ENCODE data around the gene CAPN14.
"Not testable (repeated sequence)": the region's sequence is repeated elsewhere in the genome, so short reads cannot be mapped to it uniquely, and the experiment has no call there.

CAPN14 gene

DNA sequence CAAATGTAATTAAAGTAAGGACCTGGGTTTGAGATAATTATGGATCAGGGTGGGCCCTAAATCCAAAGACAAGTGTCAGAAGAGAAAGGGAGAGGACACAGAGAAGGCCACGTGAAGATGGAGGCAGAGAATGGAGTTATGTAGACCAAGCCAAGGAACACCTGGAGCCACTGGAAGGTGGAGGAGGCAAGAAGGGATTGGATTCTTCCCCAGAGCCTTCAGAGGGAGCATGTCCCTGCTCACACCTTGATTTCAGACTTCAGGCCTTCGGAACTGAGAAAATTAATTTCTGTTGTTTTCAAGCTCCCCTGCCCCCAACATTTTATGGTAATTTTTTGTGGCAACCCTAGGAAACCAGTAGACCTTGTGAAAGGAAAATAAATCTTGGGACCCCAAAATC lies 19.6 kb downstream of the CAPN14 start:
- DNase-seq: no peak

- DNase-seq: no peak
Observed at GRCh38 chr2:31197166-31197565, 20.1 kb downstream of the CAPN14 start.

DNA sequence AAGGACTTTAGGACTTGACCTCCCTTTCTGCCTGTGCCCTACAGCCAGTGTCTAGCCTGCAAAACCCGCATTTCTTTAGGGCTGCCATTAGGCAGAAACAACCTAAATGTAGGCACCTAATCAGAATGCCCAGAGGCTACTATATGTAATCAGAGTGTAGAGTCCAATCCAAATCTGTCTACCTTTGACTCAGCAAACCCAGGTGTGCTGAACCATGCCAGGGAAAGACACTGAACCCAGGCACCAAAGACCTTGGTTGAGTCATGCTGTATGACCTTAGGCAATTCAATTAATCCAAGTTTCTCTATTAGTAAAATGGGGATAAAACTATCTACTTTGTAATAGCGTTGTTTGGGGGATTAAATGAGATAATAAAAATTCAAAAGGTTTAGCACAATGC lies 20.7 kb downstream of the CAPN14 start:
- no peak for DNase-seq

DNA sequence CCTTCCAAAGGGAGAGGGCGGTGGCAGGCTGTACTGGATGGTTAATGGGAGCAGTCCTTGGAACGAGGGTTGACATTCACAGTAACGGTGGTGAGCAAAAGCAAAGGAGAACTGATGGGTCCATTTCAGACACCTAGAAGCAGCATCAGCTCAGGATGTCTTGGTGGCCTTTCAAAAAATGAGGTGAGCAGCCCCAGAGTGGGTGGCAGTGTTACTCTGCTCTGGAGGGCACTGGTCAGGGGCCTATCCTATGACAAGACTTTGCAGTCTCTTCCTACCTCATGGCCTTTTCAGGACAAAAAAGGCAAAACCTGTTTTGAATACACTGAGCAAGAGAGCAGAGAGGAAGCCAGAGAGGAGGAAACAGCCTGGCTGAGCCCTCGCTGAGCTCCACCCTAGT lies 23.5 kb downstream of the CAPN14 start:
- no peak for DNase-seq

GRCh38 chr2:31192851-31193392 lies 24.4 kb downstream of the CAPN14 start:
- DNase-seq: no peak

GRCh38 chr2:31192396-31192795 lies 24.9 kb downstream of the CAPN14 start:
- DNase-seq: no peak

DNA sequence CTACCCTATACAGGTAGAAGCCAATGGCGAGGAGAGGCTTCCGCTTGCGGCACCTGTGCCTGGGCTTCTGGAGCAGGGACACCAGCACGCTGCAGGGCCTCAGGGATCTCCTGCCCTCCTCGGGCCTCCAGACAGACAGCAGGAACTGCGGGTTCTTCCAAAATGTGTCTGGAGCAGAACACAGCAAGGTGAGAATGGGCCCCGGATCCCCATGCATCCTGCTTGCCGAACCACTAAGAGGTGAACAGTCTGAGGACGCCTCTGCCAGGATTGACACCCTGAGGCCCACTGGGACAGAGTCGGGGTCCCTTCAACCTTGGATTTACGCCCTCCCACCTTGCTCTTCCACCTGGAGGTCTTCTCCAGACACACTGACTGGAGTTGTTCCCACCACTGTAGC lies 25.4 kb downstream of the CAPN14 start:
- DNase-seq: no peak

GRCh38 chr2:31190188-31190587 lies 27.1 kb downstream of the CAPN14 start:
- no peak for DNase-seq

DNA sequence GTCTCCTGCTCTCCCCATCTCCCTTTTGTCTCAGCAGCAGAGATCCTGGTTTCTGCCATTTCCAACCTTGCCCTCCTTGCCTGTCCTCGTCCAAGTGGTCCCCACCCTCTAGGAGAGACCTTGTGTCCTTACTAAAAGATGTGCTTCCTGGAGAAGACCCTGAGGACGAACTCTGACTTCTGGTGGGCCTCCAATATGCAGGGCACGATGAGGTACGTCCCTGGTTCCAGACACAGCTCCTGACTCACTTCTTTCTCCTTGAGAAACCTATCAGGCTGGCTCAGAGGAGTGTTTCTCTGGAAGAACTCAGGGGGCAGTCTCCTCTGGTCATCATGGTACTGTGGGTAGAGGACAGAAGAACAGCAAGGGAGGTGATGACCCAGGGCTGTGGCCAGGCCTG lies 28.2 kb downstream of the CAPN14 start:
- no peak for DNase-seq

- no peak for DNase-seq
Observed at GRCh38 chr2:31188131-31188530, 29.2 kb downstream of the CAPN14 start.

DNA sequence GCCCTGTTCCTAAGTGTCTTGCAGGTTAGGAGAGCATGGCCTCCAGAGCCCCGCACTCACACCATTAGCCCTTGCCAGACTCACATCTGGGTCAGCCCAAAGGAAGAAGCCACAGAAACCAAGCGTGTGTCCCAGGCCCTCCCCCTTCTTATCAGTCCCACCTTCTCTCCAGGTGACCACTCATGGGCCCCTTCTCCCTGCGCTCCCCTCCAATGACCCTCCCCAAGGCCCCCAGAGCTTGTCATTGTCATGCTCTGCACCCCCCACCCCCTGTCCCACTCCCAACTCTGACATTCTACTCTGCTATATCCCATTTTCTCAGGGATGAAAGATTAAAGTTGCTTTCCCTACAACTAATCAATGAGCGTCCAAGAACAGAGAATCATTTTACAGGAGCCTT lies 30.1 kb downstream of the CAPN14 start:
- DNase-seq: no peak

DNA sequence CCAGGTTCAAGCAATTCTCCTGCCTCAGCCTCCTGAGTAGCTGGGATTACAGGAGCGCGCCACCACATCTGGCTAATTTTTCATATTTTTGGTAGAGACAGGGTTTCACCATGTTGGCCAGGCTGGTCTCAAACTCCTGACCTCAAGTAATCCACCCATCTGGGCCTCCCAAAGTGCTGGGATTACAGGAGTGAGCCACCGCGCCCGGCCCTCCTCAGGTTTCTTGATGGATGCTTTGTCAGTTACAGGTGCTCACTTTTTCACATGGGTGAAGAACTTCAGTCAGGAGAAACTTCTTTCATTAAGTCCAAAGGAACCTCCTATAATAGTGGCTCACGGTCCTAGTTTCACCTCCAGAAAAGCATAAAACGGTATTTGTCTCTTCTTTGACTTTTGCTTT lies 33.3 kb downstream of the CAPN14 start:
- not testable (repeated sequence) for DNase-seq

GRCh38 chr2:31176742-31177141 lies 40.6 kb downstream of the CAPN14 start:
- no peak for DNase-seq

DNA sequence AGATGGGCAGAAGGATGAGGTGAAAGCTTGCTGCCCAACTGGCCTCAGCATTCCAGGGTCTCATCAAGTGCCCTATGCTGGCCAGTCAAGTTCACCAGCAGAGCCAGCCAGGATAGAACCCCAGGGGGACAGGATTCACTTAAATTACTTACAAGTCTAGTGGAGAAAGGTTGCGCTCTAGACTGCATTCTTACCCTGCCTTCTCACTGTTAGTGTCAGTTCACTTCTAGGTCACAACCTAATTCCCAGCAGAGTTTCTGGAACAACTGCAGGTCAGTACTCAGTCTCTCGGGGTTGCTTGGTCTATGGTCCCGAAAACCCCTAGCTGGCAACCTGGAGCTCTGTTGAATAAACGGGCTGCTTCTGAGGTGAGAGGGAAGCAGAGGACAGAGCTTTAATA lies 46.2 kb downstream of the CAPN14 start:
- DNase-seq: no peak

DNA sequence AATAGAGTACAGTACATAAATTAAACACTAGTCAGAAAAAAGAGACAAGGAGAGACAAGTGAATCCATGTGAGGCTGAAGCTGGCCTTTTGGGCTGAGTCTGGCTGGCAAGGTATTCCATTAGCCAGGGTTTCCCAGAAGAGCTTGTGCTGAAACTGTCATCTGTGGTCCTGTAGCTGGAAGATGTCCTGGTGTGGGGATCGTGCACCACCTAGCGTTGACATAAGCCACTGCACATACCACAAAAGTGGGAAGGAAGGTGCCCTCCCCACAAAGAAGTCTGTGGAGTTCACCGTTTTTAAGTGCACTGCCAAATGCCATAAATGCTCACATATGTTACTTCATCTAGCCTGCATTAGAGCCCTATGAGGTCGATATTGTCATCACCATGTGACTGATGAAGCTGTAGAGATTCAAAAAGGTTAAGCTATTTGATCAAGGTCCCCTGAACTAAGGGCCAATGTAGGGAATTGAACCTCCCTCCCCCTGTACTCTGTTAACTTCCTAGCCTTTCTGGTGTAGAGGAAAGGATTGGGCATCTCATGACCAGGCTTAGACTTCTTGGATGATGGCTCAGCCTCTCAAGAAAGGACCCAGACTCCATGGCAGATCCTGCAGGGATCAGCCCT lies 47.1 kb downstream of the CAPN14 start:
- peak in 41 of 51 donors; percentile 1 to 71 (median 32) for DNase-seq

DNA sequence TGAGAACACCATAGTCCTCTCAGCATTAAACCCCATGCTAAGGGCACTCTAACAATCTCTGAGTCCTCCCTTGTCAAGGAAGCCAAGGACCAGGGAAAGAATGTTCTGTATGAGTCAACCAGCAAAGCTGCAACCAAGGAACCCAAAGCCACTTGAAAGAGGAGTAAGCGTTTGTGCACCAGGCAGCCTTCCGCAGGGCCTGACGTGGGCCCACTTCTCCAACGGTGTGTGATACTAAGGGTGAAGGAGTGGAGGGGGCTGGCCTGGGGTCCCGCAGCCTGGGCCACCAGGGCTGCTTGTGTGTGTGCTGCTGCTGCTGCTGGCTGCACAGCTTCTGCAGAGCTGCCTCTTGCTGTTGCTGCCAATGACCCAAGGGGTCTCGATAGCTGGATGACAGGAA lies 49.0 kb downstream of the CAPN14 start:
- no peak for DNase-seq

GRCh38 chr2:31166925-31167324 lies 50.4 kb downstream of the CAPN14 start:
- DNase-seq: no peak

GRCh38 chr2:31163011-31163539 lies 54.2 kb downstream of the CAPN14 start:
- DNase-seq: no peak

DNA sequence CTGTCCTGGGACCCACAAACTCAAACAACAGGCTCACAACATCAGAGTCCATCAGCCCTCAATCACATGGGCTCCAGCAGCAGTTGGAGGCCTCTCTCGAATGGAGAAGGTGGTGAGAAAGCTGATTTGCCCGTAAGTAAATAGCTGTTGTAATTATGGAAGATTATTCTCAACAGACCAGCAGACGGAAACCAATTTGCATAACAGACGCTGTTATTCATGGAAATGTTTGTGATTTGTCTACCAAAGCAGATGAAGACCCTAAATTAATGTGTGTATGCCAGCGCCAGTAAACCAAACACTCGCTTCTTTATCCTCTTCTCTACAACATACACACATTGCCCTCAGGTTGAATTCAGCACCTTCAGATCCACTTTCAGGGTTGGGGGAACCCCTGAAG lies 55.7 kb downstream of the CAPN14 start:
- no peak for DNase-seq

DNA sequence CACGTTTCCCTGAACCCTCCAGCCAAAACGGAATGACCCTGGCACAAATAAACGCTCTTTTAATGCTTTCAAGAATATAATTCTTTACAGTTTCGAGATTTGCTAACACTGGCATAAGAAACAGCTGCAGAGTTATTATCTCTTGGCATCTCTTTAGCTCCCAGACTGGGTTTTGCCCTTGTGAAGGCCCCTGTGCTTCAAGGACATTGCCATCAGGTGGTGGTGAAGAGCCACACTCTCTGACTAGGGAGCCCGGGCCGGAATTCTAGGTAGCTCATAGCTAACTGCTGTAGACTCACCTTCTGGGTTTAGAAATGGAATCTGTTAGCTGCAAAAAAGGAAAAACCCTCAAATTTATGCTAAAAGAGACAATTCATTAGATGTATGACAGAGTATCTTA lies 65.8 kb downstream of the CAPN14 start:
- DNase-seq: no peak

- no peak for DNase-seq
Observed at GRCh38 chr2:31150120-31150670, 67.1 kb downstream of the CAPN14 start.

GRCh38 chr2:31148514-31148913 lies 68.8 kb downstream of the CAPN14 start:
- DNase-seq: no peak

DNA sequence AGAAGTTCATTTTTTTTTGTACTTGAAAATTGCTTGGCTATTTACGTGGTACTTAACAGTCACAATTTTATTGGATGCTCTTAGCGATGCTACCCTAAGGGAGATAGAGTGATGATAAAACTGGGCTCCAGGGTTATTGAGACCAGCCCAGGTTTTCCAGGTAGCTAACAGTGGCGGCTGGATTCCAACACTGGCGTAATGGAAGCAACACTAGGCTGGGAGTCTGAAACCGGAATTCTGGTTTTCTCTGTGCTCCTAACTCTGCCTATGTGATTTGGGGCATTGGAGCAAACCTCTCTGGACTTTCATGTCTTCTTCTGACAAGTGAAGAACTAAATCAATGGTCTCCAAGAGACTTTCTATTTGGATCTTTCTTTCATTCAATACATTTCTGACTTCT lies 69.7 kb downstream of the CAPN14 start:
- DNase-seq: no peak

All from hypothalamus (tissue), 51 donors.